HG02885 (cell line): ENCODE results near the gene PRPF19.
"Not testable (repeated sequence)": the region's sequence is repeated elsewhere in the genome, so short reads cannot be mapped to it uniquely, and the experiment has no call there.

ENCODE experiments used
- ATAC-seq: cut with Tn5 transposase; IDR thresholded peaks from one replicate; pipeline ENCODE4 v1.9.1; 2021; ENCODE audit warnings: mild to moderate bottlenecking; ENCODE audit not compliant: unreplicated experiment, poor library complexity

PRPF19 gene

GRCh38 chr11:60912223-60912850 lies 6.0 kb upstream of the PRPF19 start:
- ATAC-seq = no peak

GRCh38 chr11:60910711-60911380 lies 4.5 kb upstream of the PRPF19 start:
- ATAC-seq = no peak

GRCh38 chr11:60910281-60910687 lies 3.9 kb upstream of the PRPF19 start:
- peak; percentile 42 for ATAC-seq

GRCh38 chr11:60909680-60910280 lies 3.4 kb upstream of the PRPF19 start:
- not testable (repeated sequence) for ATAC-seq

GRCh38 chr11:60908803-60909202 lies 2.4 kb upstream of the PRPF19 start:
- ATAC-seq = no peak

- ATAC-seq = no peak
Observed at GRCh38 chr11:60905551-60906113, 753 bp downstream of the PRPF19 start.

GRCh38 chr11:60905047-60905446 lies 1.3 kb downstream of the PRPF19 start:
- no peak for ATAC-seq

GRCh38 chr11:60902625-60903024 lies 3.8 kb downstream of the PRPF19 start:
- ATAC-seq = no peak

GRCh38 chr11:60900673-60901404 lies 5.5 kb downstream of the PRPF19 start:
- no peak for ATAC-seq

- ATAC-seq = no peak
Observed at GRCh38 chr11:60899977-60900376, 6.4 kb downstream of the PRPF19 start.

- peak; percentile 47 for ATAC-seq
Observed at GRCh38 chr11:60899046-60899936, 7.1 kb downstream of the PRPF19 start.

GRCh38 chr11:60897496-60897895 lies 8.9 kb downstream of the PRPF19 start:
- no peak for ATAC-seq

- ATAC-seq = no peak
Observed at GRCh38 chr11:60895687-60896086, 10.7 kb downstream of the PRPF19 start.

GRCh38 chr11:60891103-60891741 lies 15.2 kb downstream of the PRPF19 start:
- no peak for ATAC-seq

GRCh38 chr11:60890696-60891095 lies 15.7 kb downstream of the PRPF19 start:
- ATAC-seq = no peak

GRCh38 chr11:60889869-60890311 lies 16.5 kb downstream of the PRPF19 start:
- ATAC-seq = no peak

- no peak for ATAC-seq
Observed at GRCh38 chr11:60887556-60887955, 18.8 kb downstream of the PRPF19 start.

- ATAC-seq = no peak
Observed at GRCh38 chr11:60880643-60881282, 25.6 kb downstream of the PRPF19 start.
